ENCODE measurements around the gene RANGAP1.

The RANGAP1 gene

DNA sequence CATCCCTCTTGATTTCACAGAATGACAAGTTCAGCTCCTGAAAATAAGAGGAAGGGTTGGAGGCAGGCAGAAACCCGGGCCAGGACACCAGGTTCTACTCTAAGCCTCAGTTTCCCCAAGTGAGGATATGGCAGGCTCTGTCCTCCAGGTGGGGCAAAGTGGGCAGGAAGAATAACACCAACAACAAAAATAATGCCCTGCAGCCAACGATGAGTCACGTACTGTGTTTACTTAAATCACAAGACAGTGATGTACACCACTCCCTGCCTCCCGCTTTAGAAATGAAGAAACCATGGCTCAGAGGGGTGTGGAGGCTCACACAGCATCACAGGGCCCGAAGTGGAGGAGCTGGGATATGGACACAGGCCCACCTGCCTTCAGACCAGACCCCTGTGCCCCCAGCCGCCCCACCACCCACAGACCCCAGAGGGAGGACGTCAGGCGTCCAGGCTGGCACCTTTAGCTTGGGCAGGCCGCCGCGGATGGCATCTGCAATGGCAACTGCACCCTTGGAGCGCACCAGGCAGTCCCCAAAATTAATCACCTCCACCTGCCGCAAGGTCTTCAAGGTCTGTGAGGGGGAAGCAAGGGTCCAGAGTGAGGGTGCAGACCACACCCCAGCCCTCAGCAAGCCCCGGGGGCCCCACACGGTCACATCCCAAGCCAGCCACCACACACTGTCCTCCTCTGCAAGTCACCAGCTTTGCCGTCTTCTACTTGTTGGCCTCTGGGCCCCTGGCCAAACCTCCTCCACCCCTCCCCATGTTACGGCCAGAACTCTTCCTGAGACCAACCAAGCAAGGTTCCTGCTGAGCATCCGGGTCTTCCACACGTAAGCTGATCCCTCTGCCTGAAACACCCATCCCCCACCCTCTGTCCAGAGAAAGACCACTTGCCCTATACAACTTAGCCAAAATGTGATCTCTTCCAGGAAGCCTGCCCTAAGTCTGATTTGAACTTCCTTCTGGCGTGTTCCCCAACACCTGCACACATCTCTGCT lies 29.4 kb downstream of the RANGAP1 start:
- Histone ChIP-seq H2BK15ac (ENCODE audit: low read depth, poor library complexity, severe bottlenecking) (peak overlapping the region; percentile 30), H2BK5ac (ENCODE audit: low read depth, low read length, poor library complexity, severe bottlenecking) (no peak overlapping the region), H3K4ac (ENCODE audit: low read depth in 1 of 2, low read length in 2 of 2) (peak overlapping the region; percentile 47 to 82), H3K4me2 (ENCODE audit: low read length, poor library complexity, severe bottlenecking) (peak overlapping the region; percentile 3), H3K4me3 (ENCODE audit: insufficient read depth in 1 of 2, low read depth in 1 of 2, low read length in 2 of 2) (no peak overlapping the region), H3K14ac (ENCODE audit: low read length in 2 of 2) (peak overlapping the region in 1 of 2 experiments; percentile 41), H3K27me3 (ENCODE audit: control insufficient read depth in 1 of 2, insufficient read depth in 1 of 2, low read length in 2 of 2) (no peaks in the 10 kb centered on the region), H2AK5ac (ENCODE audit: low read length, severe bottlenecking) (peak overlapping the region; percentile 66), H2AFZ (ENCODE audit: low read depth, low read length) (no peak overlapping the region), H2BK120ac (ENCODE audit: low read depth, low read length) (peak overlapping the region; percentile 22), H3K36me3 (ENCODE audit: control insufficient read depth in 1 of 2, insufficient read depth in 2 of 2, low read depth in 1 of 2, low read length in 2 of 2) (peaks cover 79 to 89% of the 10 kb centered on the region in 2 experiments), H2BK12ac (ENCODE audit: low read length in 2 of 2) (peak overlapping the region; percentile 28 to 71), H3K9me3 (ENCODE audit: control insufficient read depth, low read length) (no peaks in the 10 kb centered on the region), H3K27ac (ENCODE audit: low read length, poor library complexity, severe bottlenecking) (peak overlapping the region; percentile 46), H3K79me1 (replicated peaks; ENCODE audit: low read length, poor library complexity, severe bottlenecking) (peaks cover 36% of the 10 kb centered on the region), H3K4me1 (ENCODE audit: control insufficient read depth, insufficient read depth, low read depth, low read length) (peaks cover 22% of the 10 kb centered on the region), H3K9ac (ENCODE audit: low read length) (peak overlapping the region; percentile 30), H4K8ac (ENCODE audit: low read length) (peak overlapping the region; percentile 52), H4K91ac (ENCODE audit: low read length) (peak overlapping the region; percentile 61), H3K23ac (ENCODE audit: low read length in 2 of 2) (peak overlapping the region in 1 of 2 experiments; percentile 34), H3K18ac (ENCODE audit: low read depth in 1 of 2, low read length in 2 of 2) (peak overlapping the region in 1 of 2 experiments; percentile 31)
- peak; percentile 89 for DNase-seq
- 72% methylated on average over 19 of the region's 20 CpGs for WGBS

DNA sequence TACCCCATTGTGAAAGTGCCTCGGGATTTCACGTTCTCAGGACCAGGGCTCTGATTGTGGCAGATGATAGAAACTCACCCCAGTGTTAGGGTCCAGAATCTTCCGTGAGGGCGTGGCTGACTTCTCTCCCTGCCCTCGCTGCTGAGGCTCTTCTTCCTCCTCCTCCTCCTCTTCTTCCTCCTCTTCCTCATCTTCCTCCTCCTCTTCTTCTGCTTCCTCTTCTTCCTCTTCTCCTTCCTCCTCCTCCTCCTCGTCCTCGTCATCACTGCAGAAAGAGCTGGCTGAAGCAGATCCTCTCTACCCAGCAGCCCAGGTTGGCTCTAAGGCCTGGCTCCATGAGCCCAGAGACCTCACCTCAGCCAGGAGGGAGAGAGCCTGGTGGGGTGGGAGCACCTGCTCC lies 31.8 kb downstream of the RANGAP1 start:
- no peak overlapping the region for H4K8ac ChIP-seq (ENCODE audit: low read length)
- H2AFZ ChIP-seq (ENCODE audit: low read depth, low read length), result no peak overlapping the region
- H2BK12ac ChIP-seq (ENCODE audit: low read length in 2 of 2), result no peak overlapping the region
- H3K4me1 ChIP-seq (ENCODE audit: control insufficient read depth, insufficient read depth, low read depth, low read length), result peaks cover 22% of the 10 kb centered on the region
- H2BK120ac ChIP-seq (ENCODE audit: low read depth, low read length), result no peak overlapping the region
- no peak for DNase-seq
- H3K4me3 ChIP-seq (ENCODE audit: insufficient read depth in 1 of 2, low read depth in 1 of 2, low read length in 2 of 2), result no peak overlapping the region
- peaks cover 36% of the 10 kb centered on the region for H3K79me1 ChIP-seq (replicated peaks; ENCODE audit: low read length, poor library complexity, severe bottlenecking)
- H2AK5ac ChIP-seq (ENCODE audit: low read length, severe bottlenecking), result no peak overlapping the region
- no peak overlapping the region for H3K23ac ChIP-seq (ENCODE audit: low read length in 2 of 2)
- H3K9me3 ChIP-seq (ENCODE audit: control insufficient read depth, low read length), result no peaks in the 10 kb centered on the region
- no peak overlapping the region for H4K91ac ChIP-seq (ENCODE audit: low read length)
- H2BK15ac ChIP-seq (ENCODE audit: low read depth, poor library complexity, severe bottlenecking), result no peak overlapping the region
- H3K27me3 ChIP-seq (ENCODE audit: control insufficient read depth in 1 of 2, insufficient read depth in 1 of 2, low read length in 2 of 2), result no peaks in the 10 kb centered on the region
- H3K36me3 ChIP-seq (ENCODE audit: control insufficient read depth in 1 of 2, insufficient read depth in 2 of 2, low read depth in 1 of 2, low read length in 2 of 2), result peaks cover 85 to 90% of the 10 kb centered on the region in 2 experiments
- no peak overlapping the region for H3K4me2 ChIP-seq (ENCODE audit: low read length, poor library complexity, severe bottlenecking)
- no peak overlapping the region for H2BK5ac ChIP-seq (ENCODE audit: low read depth, low read length, poor library complexity, severe bottlenecking)
- H3K27ac ChIP-seq (ENCODE audit: low read length, poor library complexity, severe bottlenecking), result no peak overlapping the region
- no peak overlapping the region for H3K9ac ChIP-seq (ENCODE audit: low read length)
- no peak overlapping the region for H3K14ac ChIP-seq (ENCODE audit: low read length in 2 of 2)
- WGBS, result over 99% methylated on average over 7 of the region's 7 CpGs
- H3K18ac ChIP-seq (ENCODE audit: low read depth in 1 of 2, low read length in 2 of 2), result no peak overlapping the region
- no peak overlapping the region for H3K4ac ChIP-seq (ENCODE audit: low read depth in 1 of 2, low read length in 2 of 2)

DNA sequence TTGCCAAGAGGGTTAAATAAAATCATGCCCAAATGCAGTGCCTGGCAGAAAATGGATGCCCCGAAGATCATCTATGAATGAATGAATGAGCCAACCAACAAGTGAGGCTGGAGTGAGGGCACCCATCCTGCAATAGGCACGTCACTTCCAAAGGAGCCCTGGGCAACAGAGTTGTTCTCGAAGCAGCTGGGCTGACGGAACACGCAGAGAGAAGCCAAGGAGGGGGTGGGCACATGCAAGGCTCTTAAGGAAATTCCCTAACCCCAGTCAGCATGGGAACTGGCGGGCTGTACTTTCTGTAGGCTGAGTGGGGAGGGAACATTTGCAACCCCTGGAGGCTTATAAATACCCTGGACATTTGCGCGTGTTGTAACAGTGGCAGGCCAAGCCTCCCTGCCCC lies 33.6 kb downstream of the RANGAP1 start:
- DNase-seq, result no peak
- H2AK5ac ChIP-seq (ENCODE audit: low read length, severe bottlenecking), result no peak overlapping the region
- no peak overlapping the region for H2BK12ac ChIP-seq (ENCODE audit: low read length in 2 of 2)
- H3K18ac ChIP-seq (ENCODE audit: low read depth in 1 of 2, low read length in 2 of 2), result no peak overlapping the region
- H3K27ac ChIP-seq (ENCODE audit: low read length, poor library complexity, severe bottlenecking), result no peak overlapping the region
- peaks cover 33% of the 10 kb centered on the region for H3K4me1 ChIP-seq (ENCODE audit: control insufficient read depth, insufficient read depth, low read depth, low read length)
- H4K91ac ChIP-seq (ENCODE audit: low read length), result no peak overlapping the region
- no peak overlapping the region for H3K4me3 ChIP-seq (ENCODE audit: insufficient read depth in 1 of 2, low read depth in 1 of 2, low read length in 2 of 2)
- no peak overlapping the region for H3K14ac ChIP-seq (ENCODE audit: low read length in 2 of 2)
- no peak overlapping the region for H3K9ac ChIP-seq (ENCODE audit: low read length)
- peaks cover 29% of the 10 kb centered on the region for H3K79me1 ChIP-seq (replicated peaks; ENCODE audit: low read length, poor library complexity, severe bottlenecking)
- H2BK120ac ChIP-seq (ENCODE audit: low read depth, low read length), result no peak overlapping the region
- H4K8ac ChIP-seq (ENCODE audit: low read length), result no peak overlapping the region
- 98% methylated on average over 8 of the region's 8 CpGs for WGBS
- no peaks in the 10 kb centered on the region for H3K27me3 ChIP-seq (ENCODE audit: control insufficient read depth in 1 of 2, insufficient read depth in 1 of 2, low read length in 2 of 2)
- no peak overlapping the region for H3K4me2 ChIP-seq (ENCODE audit: low read length, poor library complexity, severe bottlenecking)
- no peak overlapping the region for H3K4ac ChIP-seq (ENCODE audit: low read depth in 1 of 2, low read length in 2 of 2)
- H3K9me3 ChIP-seq (ENCODE audit: control insufficient read depth, low read length), result no peaks in the 10 kb centered on the region
- no peak overlapping the region for H2AFZ ChIP-seq (ENCODE audit: low read depth, low read length)
- peaks cover 84 to 91% of the 10 kb centered on the region in 2 experiments for H3K36me3 ChIP-seq (ENCODE audit: control insufficient read depth in 1 of 2, insufficient read depth in 2 of 2, low read depth in 1 of 2, low read length in 2 of 2)
- H2BK5ac ChIP-seq (ENCODE audit: low read depth, low read length, poor library complexity, severe bottlenecking), result no peak overlapping the region
- H3K23ac ChIP-seq (ENCODE audit: low read length in 2 of 2), result no peak overlapping the region
- no peak overlapping the region for H2BK15ac ChIP-seq (ENCODE audit: low read depth, poor library complexity, severe bottlenecking)

DNA sequence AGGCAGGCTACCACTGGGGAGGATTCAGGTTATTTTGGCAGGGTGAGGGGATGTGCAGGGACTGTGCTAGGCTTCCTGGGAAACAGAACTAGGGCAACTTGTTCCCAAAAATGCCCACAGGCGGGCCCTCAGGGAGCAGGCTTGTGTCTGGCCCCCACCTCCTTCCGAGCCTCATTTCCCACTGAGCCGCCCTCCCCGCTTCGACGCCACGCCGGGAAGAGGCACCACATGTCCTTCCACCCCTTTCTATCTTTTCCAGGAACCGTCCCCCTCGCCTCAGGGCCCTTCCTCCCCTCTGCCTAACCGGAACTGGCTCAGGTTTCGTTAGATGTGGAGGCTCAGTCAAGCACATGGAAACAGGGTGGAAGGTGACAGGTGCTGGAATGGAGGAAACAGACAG lies 35.9 kb downstream of the RANGAP1 start:
- no peak overlapping the region for H3K18ac ChIP-seq (ENCODE audit: low read depth in 1 of 2, low read length in 2 of 2)
- no peaks in the 10 kb centered on the region for H3K9me3 ChIP-seq (ENCODE audit: control insufficient read depth, low read length)
- no peak overlapping the region for H3K9ac ChIP-seq (ENCODE audit: low read length)
- H4K8ac ChIP-seq (ENCODE audit: low read length), result no peak overlapping the region
- no peak overlapping the region for H3K4ac ChIP-seq (ENCODE audit: low read depth in 1 of 2, low read length in 2 of 2)
- no peak overlapping the region for H2BK15ac ChIP-seq (ENCODE audit: low read depth, poor library complexity, severe bottlenecking)
- no peak overlapping the region for H2BK12ac ChIP-seq (ENCODE audit: low read length in 2 of 2)
- H2AK5ac ChIP-seq (ENCODE audit: low read length, severe bottlenecking), result no peak overlapping the region
- H3K4me2 ChIP-seq (ENCODE audit: low read length, poor library complexity, severe bottlenecking), result no peak overlapping the region
- no peak overlapping the region for H2BK120ac ChIP-seq (ENCODE audit: low read depth, low read length)
- no peak for DNase-seq
- no peak overlapping the region for H2BK5ac ChIP-seq (ENCODE audit: low read depth, low read length, poor library complexity, severe bottlenecking)
- no peak overlapping the region for H3K23ac ChIP-seq (ENCODE audit: low read length in 2 of 2)
- H3K4me1 ChIP-seq (ENCODE audit: control insufficient read depth, insufficient read depth, low read depth, low read length), result peaks cover 19% of the 10 kb centered on the region
- no peak overlapping the region for H4K91ac ChIP-seq (ENCODE audit: low read length)
- peaks cover 33% of the 10 kb centered on the region for H3K79me1 ChIP-seq (replicated peaks; ENCODE audit: low read length, poor library complexity, severe bottlenecking)
- peaks cover 84 to 91% of the 10 kb centered on the region in 2 experiments for H3K36me3 ChIP-seq (ENCODE audit: control insufficient read depth in 1 of 2, insufficient read depth in 2 of 2, low read depth in 1 of 2, low read length in 2 of 2)
- no peak overlapping the region for H3K4me3 ChIP-seq (ENCODE audit: insufficient read depth in 1 of 2, low read depth in 1 of 2, low read length in 2 of 2)
- H3K27me3 ChIP-seq (ENCODE audit: control insufficient read depth in 1 of 2, insufficient read depth in 1 of 2, low read length in 2 of 2), result no peaks in the 10 kb centered on the region
- 97% methylated on average over 12 of the region's 12 CpGs for WGBS
- H3K14ac ChIP-seq (ENCODE audit: low read length in 2 of 2), result no peak overlapping the region
- H2AFZ ChIP-seq (ENCODE audit: low read depth, low read length), result no peak overlapping the region
- no peak overlapping the region for H3K27ac ChIP-seq (ENCODE audit: low read length, poor library complexity, severe bottlenecking)

Measured in mesenchymal stem cell (in vitro differentiated cells and primary cell).